RWPE1 (cell line): Measurements from ENCODE around the gene RFPL2.

Source experiments
- CTCF ChIA-PET: fragments of 350-600 bp; sonication (Branson Sonifier 250); formaldehyde crosslinking; extraction: SDS; loops from one replicate; lab custom pipeline; 2021; lab: Yijun Ruan, JAX
- POLR2A ChIA-PET: fragments of 400-600 bp; formaldehyde crosslinking; extraction: SDS; loops from one replicate; lab custom pipeline; 2020; ENCODE audit warnings: antibody characterized with exemption; ENCODE audit not compliant: low non-redundant PET; lab: Yijun Ruan, JAX
- DNase-seq: peaks from one replicate; pipeline ENCODE4 v3.0.0; 2012; ENCODE audit warnings: low spot score
- H3K27ac ChIP-seq: fragments of 450-650 bp; 2 replicates; pipeline ENCODE4 v1.5.1; 2017
- TF ChIP-seq, protein P1 (sequence below): fragments of 450-650 bp; conservative IDR thresholded peaks from 2 replicates; pipeline ENCODE4 v1.5.1; 2017; ENCODE audit warnings: low read depth, mild to moderate bottlenecking

Gene RFPL2

DNA sequence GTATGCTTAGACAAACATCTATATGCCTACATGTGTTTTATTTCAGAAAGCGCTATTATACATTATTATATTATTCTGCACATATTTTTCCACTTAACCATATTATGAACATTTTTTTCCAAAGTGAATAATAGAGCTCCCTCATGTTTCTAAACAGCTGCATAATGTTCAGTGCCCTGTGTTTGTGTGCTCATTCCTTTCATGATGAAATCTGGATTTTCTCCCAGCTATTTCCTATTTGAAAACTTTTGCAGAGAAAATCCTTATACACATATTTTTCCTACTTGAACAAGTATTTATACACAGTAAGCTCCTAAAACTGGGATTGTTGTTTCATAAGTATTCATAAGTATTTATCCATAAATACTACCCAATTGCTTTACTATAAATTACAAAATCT is 18.1 kb upstream of the RFPL2 start:
- TF ChIP-seq, protein P1, sequence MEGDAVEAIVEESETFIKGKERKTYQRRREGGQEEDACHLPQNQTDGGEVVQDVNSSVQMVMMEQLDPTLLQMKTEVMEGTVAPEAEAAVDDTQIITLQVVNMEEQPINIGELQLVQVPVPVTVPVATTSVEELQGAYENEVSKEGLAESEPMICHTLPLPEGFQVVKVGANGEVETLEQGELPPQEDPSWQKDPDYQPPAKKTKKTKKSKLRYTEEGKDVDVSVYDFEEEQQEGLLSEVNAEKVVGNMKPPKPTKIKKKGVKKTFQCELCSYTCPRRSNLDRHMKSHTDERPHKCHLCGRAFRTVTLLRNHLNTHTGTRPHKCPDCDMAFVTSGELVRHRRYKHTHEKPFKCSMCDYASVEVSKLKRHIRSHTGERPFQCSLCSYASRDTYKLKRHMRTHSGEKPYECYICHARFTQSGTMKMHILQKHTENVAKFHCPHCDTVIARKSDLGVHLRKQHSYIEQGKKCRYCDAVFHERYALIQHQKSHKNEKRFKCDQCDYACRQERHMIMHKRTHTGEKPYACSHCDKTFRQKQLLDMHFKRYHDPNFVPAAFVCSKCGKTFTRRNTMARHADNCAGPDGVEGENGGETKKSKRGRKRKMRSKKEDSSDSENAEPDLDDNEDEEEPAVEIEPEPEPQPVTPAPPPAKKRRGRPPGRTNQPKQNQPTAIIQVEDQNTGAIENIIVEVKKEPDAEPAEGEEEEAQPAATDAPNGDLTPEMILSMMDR: no peak
- ChIA-PET CTCF (no interaction called here), POLR2A (no interaction called here)

DNA sequence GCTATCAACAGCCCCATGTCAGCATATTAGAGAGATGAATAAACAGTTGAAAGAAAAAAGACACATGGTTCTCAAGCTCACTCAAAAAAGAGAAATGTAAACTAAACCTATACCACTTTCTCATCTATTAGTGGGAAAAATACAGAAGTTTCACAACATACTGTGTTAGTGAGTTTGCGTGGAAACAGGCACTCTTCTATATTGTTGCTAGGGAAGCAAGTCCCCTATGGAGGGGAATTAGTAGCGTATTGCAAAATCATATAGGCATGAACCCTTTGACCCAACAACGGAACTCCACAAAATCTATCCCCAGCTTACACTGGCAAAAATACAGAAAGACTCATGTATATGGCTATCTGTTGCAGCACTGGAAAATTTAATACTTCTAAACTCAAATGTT is 14.2 kb upstream of the RFPL2 start:
- POLR2A ChIA-PET: no interaction called here
- CTCF ChIA-PET: interaction anchor here (0.6 kb wide), 1 partner anchor 11 kb away, joined by 3 read pairs; no protein-coding TSS in a partner anchor
- DNase-seq: no peak
- TF ChIP-seq, protein P1: no peak
- no peak overlapping the region for H3K27ac ChIP-seq

More for the DNA sequence above, 18.1 kb upstream of the RFPL2 start:
- no peak for DNase-seq
- H3K27ac ChIP-seq: no peak overlapping the region

DNA sequence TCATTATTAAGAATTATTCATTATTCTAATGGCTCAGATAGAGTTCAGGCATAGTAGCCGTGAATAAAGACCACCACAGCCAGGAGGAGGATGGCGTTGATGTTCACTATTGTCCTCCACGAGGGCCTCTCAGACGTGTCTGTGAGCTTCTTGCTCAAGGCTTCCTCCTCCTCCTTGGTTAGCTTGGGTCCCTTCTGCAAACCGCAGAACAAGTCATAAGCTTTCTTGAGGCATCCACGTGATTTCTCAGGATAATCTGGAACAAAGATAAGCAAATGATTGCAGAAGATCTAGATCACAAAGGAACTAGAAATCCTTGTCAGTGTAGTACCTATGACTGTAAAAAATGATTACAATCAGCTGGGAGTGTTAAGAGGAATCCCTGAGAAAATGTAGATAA is 13.6 kb upstream of the RFPL2 start:
- TF ChIP-seq, protein P1: no peak
- CTCF ChIA-PET: interaction anchor here (0.6 to 0.8 kb wide), 2 partner anchors 11 to 47 kb away, joined by 3 read pairs; no protein-coding TSS in a partner anchor
- no peak overlapping the region for H3K27ac ChIP-seq
- POLR2A ChIA-PET: no interaction called here
- DNase-seq: no peak

DNA sequence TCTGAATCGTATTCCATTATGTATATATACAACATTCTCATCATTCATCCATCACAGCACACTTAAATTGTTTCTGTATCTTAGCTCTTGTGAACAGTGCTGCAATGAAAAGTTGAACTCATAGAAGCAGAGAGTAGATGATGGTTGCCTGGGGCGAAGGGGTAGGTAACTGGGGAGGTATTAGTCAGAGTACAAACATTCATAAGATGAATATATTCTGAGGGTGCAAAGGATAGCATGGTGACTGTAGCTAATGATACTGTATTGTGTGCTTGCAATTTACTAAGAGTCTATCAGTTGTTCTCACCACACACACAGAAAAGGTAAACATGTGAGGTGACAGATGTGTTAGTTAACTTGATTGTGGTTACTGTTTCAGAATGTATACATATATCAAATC is 12.6 kb upstream of the RFPL2 start:
- CTCF ChIA-PET: interaction anchor here (0.6 kb wide), 2 partner anchors 241 to 404 kb away, joined by 3 to 4 read pairs; no protein-coding TSS in a partner anchor
- TF ChIP-seq, protein P1: no peak
- H3K27ac ChIP-seq: no peak overlapping the region
- POLR2A ChIA-PET: no interaction called here
- DNase-seq: no peak

DNA sequence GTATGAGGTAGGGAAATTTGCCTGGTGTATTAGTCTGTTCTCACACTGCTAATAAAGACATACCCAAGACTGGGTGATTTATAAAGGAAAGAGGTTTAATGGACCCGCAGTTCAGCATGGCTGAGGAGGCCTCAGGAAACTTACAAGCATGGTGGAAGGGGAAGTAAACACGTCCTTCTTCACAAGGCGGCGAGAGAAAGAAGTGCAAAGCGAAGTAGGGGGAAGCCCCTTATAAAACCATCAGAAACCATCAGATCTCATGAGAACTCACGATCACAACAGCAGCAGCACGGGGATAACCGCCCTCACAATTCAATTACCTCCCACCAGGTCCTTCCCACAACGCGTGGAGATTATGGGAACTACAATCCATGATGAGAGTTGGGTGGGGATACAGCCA is 12.0 kb upstream of the RFPL2 start:
- ChIA-PET POLR2A (no interaction called here), CTCF (interaction anchor here (0.6 kb wide), 1 partner anchor 240 kb away, joined by 4 read pairs; no protein-coding TSS in a partner anchor)
- no peak overlapping the region for H3K27ac ChIP-seq
- TF ChIP-seq, protein P1: no peak
- DNase-seq: no peak

DNA sequence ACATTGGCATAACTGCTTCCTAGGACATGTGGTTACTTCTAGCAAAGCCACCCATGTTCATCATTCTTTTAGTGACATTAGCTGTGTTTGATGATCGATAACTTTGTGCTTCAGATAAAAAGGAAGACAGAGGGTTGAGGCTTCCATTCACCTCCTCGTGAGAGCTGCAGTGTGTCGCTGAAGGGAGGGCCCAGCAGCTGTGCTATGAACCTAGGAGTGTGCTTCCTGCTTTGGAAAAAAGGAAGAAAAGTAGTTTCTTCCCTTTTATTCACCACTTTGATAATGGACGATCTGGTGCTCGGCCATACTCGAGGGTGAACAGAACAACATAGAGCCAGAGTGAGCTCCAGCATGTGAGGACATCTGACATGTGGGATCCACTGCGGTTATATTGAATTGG is 6.1 kb upstream of the RFPL2 start:
- no peak for DNase-seq
- POLR2A ChIA-PET: no interaction called here
- CTCF ChIA-PET: no interaction called here

More for the DNA sequence above, 6.1 kb upstream of the RFPL2 start:
- no peak overlapping the region for H3K27ac ChIP-seq
- TF ChIP-seq, protein P1: no peak
